ENCODE data around the gene FOXO3B.
A peak's percentile ranks its signal among the peaks of the same experiment; 100 is the strongest.
"Not testable (repeated sequence)": the region's sequence is repeated elsewhere in the genome, so short reads cannot be mapped to it uniquely, and the experiment has no call there.

FOXO3B gene

DNA sequence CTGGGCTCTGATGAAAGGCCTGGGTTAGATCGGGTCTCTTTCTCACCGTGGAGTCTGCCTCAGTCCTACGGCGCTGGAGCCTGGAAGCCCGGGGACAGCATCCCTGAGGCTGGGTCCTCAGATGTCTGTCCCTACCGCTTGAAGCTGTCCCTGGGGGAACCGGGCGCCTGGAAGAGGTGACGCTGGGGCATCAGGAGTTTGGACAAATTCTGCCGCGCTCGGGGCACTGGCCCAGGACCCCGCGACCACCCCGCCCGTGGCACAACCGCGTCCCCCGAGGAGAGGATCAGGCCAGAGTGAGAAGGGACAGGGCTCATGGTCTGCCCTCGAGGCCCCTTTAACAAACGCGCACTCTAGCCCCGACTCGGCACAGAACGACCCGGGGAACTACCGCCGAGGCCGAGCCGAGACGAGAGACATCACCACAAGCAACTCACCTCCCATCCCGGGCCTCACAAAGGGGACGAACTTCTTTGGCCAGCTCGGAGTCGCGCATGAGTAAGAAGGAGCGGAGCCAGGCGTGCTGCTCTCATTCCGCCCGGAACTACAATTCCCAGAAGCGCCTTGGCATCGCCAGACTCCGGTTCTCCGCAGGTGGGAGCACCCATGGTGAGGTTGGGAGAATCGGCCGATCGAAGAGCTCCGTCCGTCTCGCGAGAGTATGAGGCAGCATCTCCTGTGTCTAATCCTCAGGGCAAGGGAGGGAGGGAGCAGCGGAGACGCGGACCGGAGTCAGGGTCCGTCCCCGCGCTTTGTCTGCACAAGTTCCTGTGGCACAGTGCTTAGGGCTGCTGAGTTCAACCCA lies at the start of gene FOXO3B:
TSS of gene FOXO3B (minus strand) at position 548 of the 805 bp plus-strand sequence. CDS start 663 bp downstream, outside the sequence.
- peak; percentile 87 for DNase-seq

GRCh38 chr17:18723509-18723908 lies 41.4 kb upstream of the FOXO3B start:
- DNase-seq, result not testable (repeated sequence)

DNA sequence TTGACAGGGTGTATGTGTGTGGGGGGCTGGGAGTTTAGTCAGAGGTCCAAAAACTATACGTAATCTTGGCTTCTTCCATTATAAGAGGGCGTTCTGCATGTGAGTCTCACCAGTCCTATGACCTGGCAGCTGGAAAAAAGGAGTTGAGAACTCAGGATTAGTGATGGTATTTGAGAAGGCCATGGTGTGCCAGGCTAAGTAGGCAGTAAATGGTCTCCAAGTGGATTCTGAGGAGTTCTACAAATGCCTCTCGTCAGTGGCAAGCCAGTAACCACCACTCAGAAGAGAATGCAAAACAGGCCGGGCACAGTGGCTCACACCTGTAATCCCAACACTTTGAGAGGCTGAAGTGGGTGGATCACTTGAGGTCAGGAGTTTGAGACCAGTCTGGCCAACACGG lies 40.5 kb upstream of the FOXO3B start:
- not testable (repeated sequence) for DNase-seq

- not testable (repeated sequence) for DNase-seq
These were observed 39.8 kb upstream of the FOXO3B start for GRCh38 chr17:18721775-18722547.

DNA sequence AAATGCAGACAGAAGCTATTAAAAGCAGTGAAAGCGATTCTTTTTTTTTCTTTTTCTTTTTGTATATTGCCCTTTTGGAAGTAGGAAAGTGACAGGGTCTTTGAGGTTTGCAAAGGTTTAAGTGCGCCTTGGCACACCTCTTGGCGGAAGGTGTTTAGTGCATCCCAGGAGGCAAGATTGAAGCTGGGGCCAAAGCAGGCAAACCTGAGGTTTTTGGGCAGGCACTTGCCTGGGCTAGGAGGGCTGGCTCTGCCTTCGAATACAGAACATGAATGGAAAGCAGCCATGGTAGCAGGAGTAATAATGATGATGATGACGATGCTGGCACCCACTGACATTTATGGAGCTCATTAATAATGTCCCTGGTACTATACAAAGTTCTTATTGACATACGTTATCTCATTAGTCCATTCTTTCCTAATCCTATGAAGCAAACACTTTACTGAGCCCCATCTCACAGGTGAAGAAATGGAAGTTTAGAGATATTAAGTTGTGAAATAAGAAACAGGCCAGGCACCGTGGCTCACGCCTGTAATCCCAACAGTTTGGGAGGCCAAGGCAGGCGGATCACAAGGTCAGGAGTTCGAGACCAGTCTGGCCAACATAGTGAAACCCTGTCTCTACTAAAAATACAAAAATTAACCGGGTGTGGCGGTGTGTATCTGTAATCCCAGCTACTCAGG lies 37.5 kb upstream of the FOXO3B start:
- DNase-seq, result not testable (repeated sequence)

DNA sequence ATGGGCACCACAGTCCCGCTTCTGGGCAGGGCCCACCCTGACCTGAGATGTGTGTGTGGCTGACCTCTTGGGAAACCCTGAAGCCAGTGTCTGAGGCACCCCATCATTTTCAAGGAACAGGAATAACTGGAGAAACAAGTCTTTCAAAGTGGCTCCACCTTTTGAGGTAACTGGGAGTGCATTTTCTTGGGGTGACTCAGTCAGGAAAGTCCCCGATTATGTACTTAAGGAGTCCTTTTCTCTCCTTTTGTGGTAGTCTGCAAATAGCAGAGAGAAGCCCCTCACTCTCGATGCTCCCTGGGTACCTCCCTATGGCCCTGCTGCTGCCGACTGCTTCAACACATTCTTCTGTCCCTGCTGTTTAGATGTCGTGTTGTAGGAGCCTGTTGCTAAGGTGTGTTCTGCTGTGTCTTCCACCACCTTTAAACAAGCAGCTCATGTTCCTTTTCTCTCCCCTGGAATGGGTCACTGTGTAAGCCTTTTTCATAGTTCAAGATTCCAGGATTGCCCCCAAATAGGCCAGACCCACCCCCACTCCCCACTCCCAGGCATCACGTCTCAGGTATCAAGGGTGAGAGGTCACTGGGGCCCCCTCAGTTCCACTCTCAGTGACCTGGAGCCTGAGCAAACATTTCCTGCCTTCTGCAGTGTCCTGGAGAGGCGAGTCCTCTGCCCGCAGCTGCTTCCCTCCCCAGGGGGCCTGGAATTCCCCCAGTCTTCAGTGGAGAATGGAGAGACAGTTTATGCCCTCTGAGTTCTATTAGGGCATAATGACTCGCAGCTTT lies 36.7 kb upstream of the FOXO3B start:
- not testable (repeated sequence) for DNase-seq

- not testable (repeated sequence) for DNase-seq
These were observed 30.4 kb upstream of the FOXO3B start for GRCh38 chr17:18712354-18712999.

- not testable (repeated sequence) for DNase-seq
These were observed 26.1 kb upstream of the FOXO3B start for GRCh38 chr17:18708215-18708614.

- not testable (repeated sequence) for DNase-seq
These were observed 23.8 kb upstream of the FOXO3B start for GRCh38 chr17:18705955-18706354.

DNA sequence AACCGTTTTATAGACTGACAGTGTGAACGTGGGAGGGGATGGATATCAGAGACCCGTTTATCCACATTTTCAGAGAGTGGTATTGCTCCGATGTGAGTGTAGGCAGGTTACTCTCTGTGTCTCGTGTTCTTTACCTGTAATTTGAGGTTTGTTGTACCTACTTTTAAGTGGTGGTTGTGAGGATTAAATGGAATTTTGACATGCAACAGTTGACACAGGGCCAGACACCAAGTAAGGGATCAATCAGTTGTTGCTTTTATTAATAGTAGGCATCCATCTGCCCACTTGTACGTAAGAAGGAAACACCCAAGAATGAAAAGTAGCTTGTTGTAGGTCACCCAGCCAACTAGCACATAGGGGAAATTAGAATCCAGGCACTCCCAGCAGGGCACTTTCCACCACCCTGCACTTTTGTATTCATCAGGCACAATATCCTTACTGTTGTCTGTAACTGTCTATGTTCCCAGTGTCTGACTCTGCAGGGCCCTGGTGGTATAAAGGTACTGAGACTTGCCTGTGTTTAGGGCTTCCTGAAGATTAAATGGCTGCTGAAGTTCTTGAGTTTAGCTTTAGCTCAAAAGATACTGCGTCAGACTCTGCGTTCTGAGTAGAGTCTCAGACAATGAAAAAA lies 16.5 kb upstream of the FOXO3B start:
- DNase-seq, result not testable (repeated sequence)

DNA sequence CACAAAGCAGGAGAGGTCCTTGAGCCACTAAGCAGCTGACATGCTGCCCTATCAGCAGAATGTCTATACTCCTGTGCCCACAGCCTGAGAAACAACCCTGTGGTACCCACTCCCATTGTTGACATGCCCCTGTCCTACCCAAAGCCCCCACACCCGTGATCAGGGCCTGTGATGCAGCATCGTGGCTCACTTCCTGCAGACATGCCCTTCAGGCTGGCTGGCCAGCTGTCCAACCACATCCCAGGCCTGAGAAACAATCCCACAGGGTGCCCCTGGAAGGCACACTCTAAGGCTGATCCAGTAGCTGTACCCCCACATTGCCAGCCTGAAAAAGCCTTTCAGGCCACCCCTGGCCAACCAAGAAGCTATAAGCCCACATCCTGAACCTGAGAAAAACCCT lies 13.0 kb upstream of the FOXO3B start:
- DNase-seq, result not testable (repeated sequence)

- DNase-seq, result not testable (repeated sequence)
These were observed 554 bp upstream of the FOXO3B start for GRCh38 chr17:18682668-18683067.

- DNase-seq, result not testable (repeated sequence)
These were observed 4.7 kb downstream of the FOXO3B start for GRCh38 chr17:18677381-18677780.

- DNase-seq, result not testable (repeated sequence)
These were observed 5.2 kb downstream of the FOXO3B start for GRCh38 chr17:18676928-18677327.

- DNase-seq, result not testable (repeated sequence)
These were observed 9.5 kb downstream of the FOXO3B start for GRCh38 chr17:18672395-18673227.

DNA sequence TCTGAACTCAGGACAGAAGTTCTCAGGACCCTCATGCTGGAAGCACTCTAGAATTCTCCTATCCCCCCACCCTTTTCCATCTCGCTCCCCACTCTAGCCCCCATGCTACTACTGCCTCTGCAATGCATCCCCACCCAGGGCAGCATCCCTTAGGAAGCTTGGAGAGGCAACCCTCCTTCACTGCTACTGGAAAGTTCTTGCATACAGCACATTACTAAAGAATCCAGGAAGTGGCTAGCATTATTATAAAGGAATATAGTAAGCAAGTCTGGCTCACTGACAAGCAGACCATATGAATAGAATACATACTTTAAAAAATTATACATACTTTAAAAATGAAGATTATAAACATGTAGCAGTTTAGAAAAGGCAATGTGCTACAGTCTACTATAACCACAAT lies 13.5 kb downstream of the FOXO3B start:
- not testable (repeated sequence) for DNase-seq

DNA sequence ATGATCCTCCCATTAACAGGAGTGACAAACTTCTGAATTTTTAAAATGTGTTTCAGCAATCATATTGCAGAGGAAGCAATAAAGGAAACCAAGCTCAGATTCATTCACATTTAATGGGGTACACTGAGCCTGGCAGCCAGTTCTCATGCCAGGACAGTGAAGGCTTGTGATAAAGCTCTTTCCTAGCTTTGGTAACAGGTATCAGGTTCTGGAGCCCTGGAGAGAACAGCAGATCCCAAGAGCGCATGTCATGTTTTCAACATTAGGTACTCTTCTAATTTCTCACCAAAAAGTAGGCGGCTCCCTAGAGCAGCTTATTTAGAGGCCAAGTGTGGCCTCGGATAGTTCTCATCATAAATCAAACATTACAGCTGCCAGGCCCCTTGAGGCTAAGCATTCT lies 14.6 kb downstream of the FOXO3B start:
- DNase-seq, result not testable (repeated sequence)

- not testable (repeated sequence) for DNase-seq
These were observed 15.8 kb downstream of the FOXO3B start for GRCh38 chr17:18666326-18666725.

DNA sequence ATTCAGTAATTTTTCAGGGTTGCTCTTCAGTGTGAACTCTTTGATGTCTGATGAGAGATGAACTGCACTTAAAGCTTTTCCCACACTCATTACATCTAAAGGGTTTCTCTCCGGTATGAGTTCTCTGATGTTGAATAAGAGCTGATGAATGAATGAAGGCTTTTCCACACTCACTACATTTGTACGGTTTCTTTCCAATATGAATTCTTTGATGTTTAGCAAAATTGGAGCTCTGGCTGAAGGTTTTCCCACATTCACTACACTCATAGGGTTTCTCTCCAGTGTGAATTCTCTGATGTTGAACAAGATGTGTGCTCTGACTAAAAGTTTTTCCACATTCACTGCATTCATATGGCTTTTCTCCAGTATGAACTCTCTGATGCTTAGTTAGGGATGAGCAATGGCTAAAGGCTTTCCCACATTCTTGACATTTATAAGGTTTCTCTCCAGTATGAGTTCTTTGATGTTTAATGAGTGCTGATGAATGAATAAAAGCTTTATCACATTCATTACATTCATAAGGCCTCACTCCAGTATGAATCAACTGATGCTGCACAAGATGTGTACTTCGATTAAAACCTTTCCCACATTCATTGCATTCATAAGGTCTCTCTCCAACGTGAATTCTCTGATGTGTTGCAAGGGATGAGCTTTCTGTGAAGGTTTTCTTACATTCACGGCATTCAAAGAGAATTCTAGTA lies 20.0 kb downstream of the FOXO3B start:
- not testable (repeated sequence) for DNase-seq

GRCh38 chr17:18650094-18650493 lies 32.0 kb downstream of the FOXO3B start:
- not testable (repeated sequence) for DNase-seq
